H1 (cell line): ENCODE results near the gene GPSM1. TPM values are rescaled to one million over a fixed set of nuclear protein-coding genes. Genes with fewer than 3 reads are reported as not detected.

Experiments
- CTCF ChIA-PET: fragments of 300-600 bp; sonication (Branson Sonifier 250); formaldehyde crosslinking; loops from one replicate; lab custom pipeline; 2021; ENCODE audit not compliant: partially characterized antibody; lab: Charles Lee
- POLR2A ChIA-PET: fragments of 300-600 bp; sonication (Branson Sonifier 250); formaldehyde crosslinking; loops from one replicate; lab custom pipeline; 2021; ENCODE audit warnings: inconsistent platforms; ENCODE audit not compliant: partially characterized antibody; lab: Charles Lee
- DNase-seq, 2 experiments: peaks; one replicate each; pipeline versions ENCODE4 v3.0.0 to v3.0.0-alpha.2; 2010 to 2022; ENCODE audit warnings: low spot score in 2 of 2, low read depth in 1 of 2, mixed read lengths in 1 of 2
- FAIRE-seq: peaks from 2 replicates; lab custom pipeline; 2011; peaks lifted over from hg19 to GRCh38; lab: Jason Lieb, UNC
- H2AFZ ChIP-seq: 2 replicates; pipeline ENCODE4 v1.8.1; 2012; ENCODE audit warnings: low read length, inconsistent platforms
- H2AK5ac ChIP-seq: 2 replicates; pipeline ENCODE4 v1.6.1; 2013; ENCODE audit warnings: low read depth, low read length
- H2BK120ac ChIP-seq: replicated peaks from 2 replicates; pipeline ENCODE3; 2013; ENCODE audit warnings: low read depth, low read length, inconsistent platforms
- H2BK12ac ChIP-seq: 2 replicates; pipeline ENCODE4 v1.6.1; 2013; ENCODE audit warnings: low read depth, low read length
- H2BK15ac ChIP-seq: 2 replicates; pipeline ENCODE4 v1.6.1; 2013; ENCODE audit warnings: low read length
- H2BK20ac ChIP-seq: 2 replicates; pipeline ENCODE4 v1.6.1; 2013; ENCODE audit warnings: low read length
- H2BK5ac ChIP-seq: 2 replicates; pipeline ENCODE4 v1.6.1; 2013; ENCODE audit warnings: low read depth, low read length
- H3K14ac ChIP-seq: 2 replicates; pipeline ENCODE4 v1.6.1; 2013; ENCODE audit warnings: inconsistent platforms; ENCODE audit not compliant: insufficient read length
- H3K18ac ChIP-seq: 2 replicates; pipeline ENCODE4 v1.6.1; 2013; ENCODE audit warnings: low read length; ENCODE audit errors: extremely low read depth
- H3K23ac ChIP-seq: 2 replicates; pipeline ENCODE4 v1.6.1; 2013; ENCODE audit warnings: inconsistent platforms; ENCODE audit not compliant: insufficient read length
- H3K23me2 ChIP-seq: 2 replicates; pipeline ENCODE4 v1.6.1; 2013; ENCODE audit warnings: low read depth, low read length
- H3K27ac ChIP-seq: 2 replicates; pipeline ENCODE4 v1.6.1; 2011; ENCODE audit warnings: low read depth, low read length, inconsistent platforms
- H3K27me3 ChIP-seq, 4 experiments: replicated peaks in 1 of 4; 1 replicate in 1 of 4; 2 replicates in 3 of 4; pipeline versions ENCODE4 v1.6.1 to v1.8.1; 2011 to 2013; ENCODE audit warnings: low read length in 3 of 4, mild to moderate bottlenecking in 3 of 4, inconsistent platforms in 2 of 4, mixed read lengths in 2 of 4, moderate library complexity in 1 of 4; ENCODE audit not compliant: control insufficient read depth in 3 of 4, insufficient read depth in 3 of 4; ENCODE audit errors: extremely low read depth in 1 of 4
- H3K36me3 ChIP-seq, 4 experiments: 2 replicates each; pipeline versions ENCODE4 v1.6.1 to v1.8.1; 2011 to 2013; ENCODE audit warnings: mild to moderate bottlenecking in 4 of 4, low read length in 3 of 4, moderate library complexity in 2 of 4, control low read depth in 1 of 4, inconsistent platforms in 1 of 4; ENCODE audit not compliant: insufficient read depth in 4 of 4, control insufficient read depth in 2 of 4
- H3K4ac ChIP-seq: replicated peaks from 2 replicates; pipeline ENCODE3; 2013; ENCODE audit warnings: low read length, low read depth, mixed read lengths, inconsistent platforms; ENCODE audit not compliant: insufficient read length
- H3K4me1 ChIP-seq, 4 experiments: replicated peaks in 1 of 4; 1 replicate in 1 of 4; 2 replicates in 3 of 4; pipeline versions ENCODE4 v1.6.1 to v1.8.1; 2011 to 2013; ENCODE audit warnings: low read length in 3 of 4, inconsistent platforms in 2 of 4, mixed read lengths in 1 of 4; ENCODE audit not compliant: insufficient read depth in 4 of 4, control insufficient read depth in 3 of 4
- H3K4me2 ChIP-seq, 2 experiments: 2 replicates each; pipeline versions ENCODE4 v1.6.1 to v1.8.1; 2011 to 2013; ENCODE audit warnings: low read depth in 2 of 2, low read length in 2 of 2, control low read depth in 1 of 2, inconsistent platforms in 1 of 2, mild to moderate bottlenecking in 1 of 2; ENCODE audit not compliant: insufficient read depth in 1 of 2
- H3K4me3 ChIP-seq, 4 experiments: fragments of 200-600, 300-600 bp in 1 of 4; sonication (generic), shearing (Covaris generic), sonication (Bioruptor Twin) in 1 of 4; 2 replicates each; pipeline versions ENCODE4 v1.5.1 to v1.8.1; 2011 to 2016; ENCODE audit warnings: low read length in 4 of 4, low read depth in 3 of 4, control low read depth in 2 of 4, inconsistent platforms in 2 of 4, mild to moderate bottlenecking in 2 of 4, mixed read lengths in 1 of 4, moderate library complexity in 1 of 4; ENCODE audit not compliant: insufficient read depth in 2 of 4; ENCODE audit errors: extremely low read depth in 1 of 4
- H3K56ac ChIP-seq: replicated peaks from 2 replicates; pipeline ENCODE3; 2013; ENCODE audit warnings: low read depth, mild to moderate bottlenecking, mixed read lengths, low read length, inconsistent platforms; ENCODE audit not compliant: insufficient read length
- H3K79me1 ChIP-seq: 2 replicates; pipeline ENCODE4 v1.6.1; 2013; ENCODE audit warnings: low read depth, low read length, control low read depth
- H3K79me2 ChIP-seq, 2 experiments: 2 replicates each; pipeline versions ENCODE4 v1.6.1 to v1.8.1; 2012 to 2013; ENCODE audit warnings: low read length in 2 of 2, mild to moderate bottlenecking in 2 of 2, inconsistent platforms in 1 of 2; ENCODE audit not compliant: insufficient read depth in 2 of 2, control insufficient read depth in 1 of 2
- H3K9ac ChIP-seq, 4 experiments: replicated peaks in 1 of 4; 1 replicate in 1 of 4; 2 replicates in 3 of 4; pipeline versions ENCODE4 v1.6.1 to v1.8.1; 2011 to 2013; ENCODE audit warnings: low read depth in 3 of 4, low read length in 3 of 4, control low read depth in 2 of 4, mild to moderate bottlenecking in 2 of 4, moderate library complexity in 2 of 4, inconsistent platforms in 1 of 4; ENCODE audit errors: extremely low read depth in 1 of 4
- H3K9me3 ChIP-seq, 2 experiments: 2 replicates each; pipeline versions ENCODE4 v1.6.1 to v1.8.1; 2012 to 2013; ENCODE audit warnings: mild to moderate bottlenecking in 2 of 2, moderate library complexity in 2 of 2, control low read depth in 1 of 2, inconsistent platforms in 1 of 2, low read depth in 1 of 2, low read length in 1 of 2, mixed read lengths in 1 of 2; ENCODE audit not compliant: insufficient read depth in 2 of 2
- H4K20me1 ChIP-seq, 2 experiments: replicated peaks in 1 of 2; 2 replicates each; pipeline versions ENCODE3 to v1.8.1; 2011 to 2013; ENCODE audit warnings: inconsistent platforms in 2 of 2, low read length in 2 of 2, mild to moderate bottlenecking in 1 of 2; ENCODE audit not compliant: insufficient read depth in 2 of 2, control insufficient read depth in 1 of 2
- H4K5ac ChIP-seq: 2 replicates; pipeline ENCODE4 v1.6.1; 2013; ENCODE audit warnings: low read length, low read depth, mixed read lengths, inconsistent platforms; ENCODE audit not compliant: insufficient read length
- H4K8ac ChIP-seq: 2 replicates; pipeline ENCODE4 v1.8.0; 2013; ENCODE audit warnings: mild to moderate bottlenecking, moderate library complexity, low read length, inconsistent platforms; ENCODE audit not compliant: insufficient read depth; ENCODE audit errors: extremely low read depth
- H4K91ac ChIP-seq: replicated peaks from 2 replicates; pipeline ENCODE3; 2013; ENCODE audit warnings: low read length, mixed read lengths, inconsistent platforms; ENCODE audit not compliant: insufficient read length
- JUND ChIP-seq: IDR thresholded peaks from 2 replicates; pipeline ENCODE4 v1.6.1; 2011; ENCODE audit warnings: mild to moderate bottlenecking, improper control_type of control experiment, low read length
- SIRT6 ChIP-seq: IDR thresholded peaks from one replicate; pipeline ENCODE4 v1.7.1; 2012; ENCODE audit warnings: low read length, inconsistent platforms
- WGBS, 2 experiments: shearing (Covaris generic) in 1 of 2; methylation state at CpG; one replicate each; pipeline versions ENCODE4 v1.1.6 to v1.1.7; 2013 to 2015; ENCODE audit warnings: low lambda C conversion rate in 2 of 2, mixed read lengths in 2 of 2, inconsistent platforms in 1 of 2, low coverage in 1 of 2, missing lambda C conversion rate in 1 of 2; ENCODE audit not compliant: insufficient replicate concordance in 2 of 2, insufficient coverage in 1 of 2, insufficient read length in 1 of 2; ENCODE audit errors: extremely low coverage in 1 of 2, missing lambda C conversion rate in 1 of 2; 5-methylcytosine and 5-hydroxymethylcytosine counted together
- polyA plus RNA-seq, 7 experiments: library from polyadenylated mRNA; depleted of rRNA in 3 of 7; stranded (reverse) in 5 of 7; unstranded in 2 of 7; fragments of >200 nt in 5 of 7; fragments of 200-250 nt in 2 of 7; gene quantifications; 1 replicate in 5 of 7; 2 replicates in 1 of 7; 4 replicates in 1 of 7; pipeline versions ENCODE4 v1.2.1 to v1.2.3, GENCODE V29; 2011 to 2013; ENCODE audit warnings: missing spikeins in 2 of 7, mixed read lengths in 2 of 7
- total RNA-seq: library from RNA; stranded (reverse); fragmentation: NEBNext Ultra II Directional; extraction: Animal tissue kit (Norgen Biotek cat#: 25700); gene quantifications from 2 replicates; pipeline ENCODE4 v1.2.1, GENCODE V29; 2021

Gene GPSM1
- total and polyA plus RNA-seq, 2 of the 8 experiments (the other 6 are each of a cell fraction or from before 2014, with no cell fraction given) = 12.8 to 18.0 TPM

GRCh38 chr9:136335296-136336155 lies 8.2 kb downstream of the GPSM1 start:
- DNase-seq (no peak), FAIRE-seq (no peak)
- peaks cover 0 to 4% (median 0%) of the 10 kb centered on the region in 4 experiments; a peak in 2 of 8 replicates for H3K36me3 ChIP-seq
- H2BK120ac ChIP-seq = no peak overlapping the region
- no peaks in the 10 kb centered on the region for H3K23me2 ChIP-seq
- no peaks in the 10 kb centered on the region for H3K27me3 ChIP-seq
- POLR2A ChIA-PET = interaction anchor here (0.5 to 1.4 kb wide), 2 partner anchors 9 to 1242 kb away, joined by 3 to 4 read pairs; no protein-coding TSS in a partner anchor
- no peak overlapping the region for H3K14ac ChIP-seq
- H3K27ac ChIP-seq = no peak overlapping the region
- H3K56ac ChIP-seq = no peak overlapping the region
- H2BK15ac ChIP-seq = no peak overlapping the region
- no peak overlapping the region for H2BK12ac ChIP-seq
- TF ChIP-seq JUND (no peak), SIRT6 (no peak)
- H2AFZ ChIP-seq = no peak overlapping the region
- H2BK20ac ChIP-seq = no peak overlapping the region
- 0 out of 2 replicates have a peak, but pooled peaks cover 2% of the 10 kb centered on the region for H3K79me1 ChIP-seq
- peaks cover 0 to 5% of the 10 kb centered on the region in 2 experiments for H4K20me1 ChIP-seq
- no peak overlapping the region for H2BK5ac ChIP-seq
- 0 out of 7 replicates have a peak, but pooled peaks cover 0 to 6% (median 0%) of the 10 kb centered on the region in 4 experiments for H3K4me1 ChIP-seq
- H2AK5ac ChIP-seq = no peak overlapping the region
- H4K5ac ChIP-seq = no peak overlapping the region
- no peaks in the 10 kb centered on the region for H3K79me2 ChIP-seq
- peak overlapping the region; percentile 51; the same call in 1 of the 2 replicates for H4K8ac ChIP-seq
- no peak overlapping the region for H3K4me3 ChIP-seq
- H3K4ac ChIP-seq = no peak overlapping the region
- H3K23ac ChIP-seq = no peak overlapping the region
- no peak overlapping the region for H3K9ac ChIP-seq
- WGBS, 2 experiments = 85% methylated on average over 23 of the region's 26 CpGs; no CpG with 5 or more reads in 1 of the 2 experiments
- H3K18ac ChIP-seq = no peak overlapping the region
- H4K91ac ChIP-seq = no peak overlapping the region
- H3K4me2 ChIP-seq = no peak overlapping the region
- H3K9me3 ChIP-seq = no peaks in the 10 kb centered on the region
- CTCF ChIA-PET = interaction anchor here (0.6 to 3.7 kb wide), 10 partner anchors 12 to 152 kb away, joined by 3 to 20 read pairs (median 4); partner anchors contain the start of gene DNLZ
